GM23248 (cell line): ENCODE results near the gene FOXJ2. TPM values are rescaled to one million over a fixed set of nuclear protein-coding genes. Genes with fewer than 3 reads are reported as not detected.
"Not testable (repeated sequence)": the region's sequence is repeated elsewhere in the genome, so short reads cannot be mapped to it uniquely, and the experiment has no call there.

Source experiments
- DNase-seq: peaks from one replicate; pipeline ENCODE4 v3.0.0-alpha.2; 2015
- H2AFZ ChIP-seq: fragments of 200-600 bp; sonication (generic); 2 replicates; pipeline ENCODE4 v1.6.1; 2016; ENCODE audit warnings: antibody characterized with exemption
- H3F3A ChIP-seq: fragments of 200-600 bp; sonication (generic); 2 replicates; pipeline ENCODE4 v1.6.1; 2016; ENCODE audit warnings: mild to moderate bottlenecking, antibody characterized with exemption, mixed run types; ENCODE audit not compliant: insufficient read depth
- H3K27ac ChIP-seq: fragments of 200-600 bp; sonication (generic); 2 replicates; pipeline ENCODE4 v1.5.1; 2016; ENCODE audit warnings: mild to moderate bottlenecking
- H3K27me3 ChIP-seq: fragments of 200-600 bp; sonication (generic); replicated peaks from 2 replicates; pipeline ENCODE4 v1.6.1; 2016; ENCODE audit warnings: mild to moderate bottlenecking; ENCODE audit not compliant: insufficient read depth
- H3K36me3 ChIP-seq: fragments of 200-600 bp; sonication (generic); 2 replicates; pipeline ENCODE4 v1.6.1; 2016; ENCODE audit warnings: low read depth, mild to moderate bottlenecking
- H3K4me1 ChIP-seq: fragments of 200-600 bp; sonication (generic); 2 replicates; pipeline ENCODE4 v1.6.1; 2016; ENCODE audit warnings: mild to moderate bottlenecking; ENCODE audit not compliant: insufficient read depth
- H3K4me2 ChIP-seq: fragments of 200-600 bp; sonication (generic); one replicate; pipeline ENCODE4 v1.6.1; 2016; ENCODE audit warnings: mild to moderate bottlenecking; ENCODE audit not compliant: unreplicated experiment
- H3K4me3 ChIP-seq: fragments of 200-600 bp; sonication (generic); 2 replicates; pipeline ENCODE4 v1.5.1; 2016; ENCODE audit warnings: mild to moderate bottlenecking
- H3K79me2 ChIP-seq: fragments of 200-600 bp; sonication (generic); 2 replicates; pipeline ENCODE4 v1.6.1; 2016; ENCODE audit warnings: mild to moderate bottlenecking; ENCODE audit not compliant: insufficient read depth
- H3K9ac ChIP-seq: fragments of 200-600 bp; sonication (generic); 2 replicates; pipeline ENCODE4 v1.6.1; 2016; ENCODE audit warnings: mild to moderate bottlenecking
- H3K9me2 ChIP-seq: fragments of 200-600 bp; sonication (generic); 2 replicates; pipeline ENCODE4 v1.6.1; 2016; ENCODE audit warnings: mixed run types, mild to moderate bottlenecking, moderate library complexity; ENCODE audit not compliant: insufficient read depth
- H3K9me3 ChIP-seq: fragments of 200-600 bp; sonication (generic); one replicate; pipeline ENCODE4 v1.6.1; 2017; ENCODE audit warnings: low read depth
- H4K20me1 ChIP-seq: fragments of 200-600 bp; sonication (generic); 2 replicates; pipeline ENCODE4 v1.6.0; 2016; ENCODE audit not compliant: insufficient read depth
- EZH2 ChIP-seq: fragments of 200-600 bp; sonication (generic); IDR thresholded peaks from 2 replicates; pipeline ENCODE4 v1.6.1; 2018; ENCODE audit warnings: antibody characterized with exemption, mild to moderate bottlenecking; ENCODE audit not compliant: insufficient read depth, poor library complexity, severe bottlenecking
- EZH2phosphoT487 ChIP-seq: fragments of 200-600 bp; sonication (generic); IDR thresholded peaks from 2 replicates; pipeline ENCODE4 v1.6.1; 2018; ENCODE audit warnings: antibody characterized with exemption, moderate library complexity, mild to moderate bottlenecking, low read depth; ENCODE audit not compliant: insufficient read depth
- WGBS, 2 experiments: methylation state at CpG; one replicate each; pipeline ENCODE4 v1.1.6; 2015 to 2017; ENCODE audit warnings: low lambda C conversion rate in 2 of 2, low coverage in 1 of 2; ENCODE audit errors: missing lambda C conversion rate in 2 of 2; 5-methylcytosine and 5-hydroxymethylcytosine counted together
- in situ Hi-C: fragments of 300-500 bp; cut with MboI; formaldehyde crosslinking; loops from 2 replicates; pipeline ENCODE4 v1.15.0; 2020
- polyA plus RNA-seq: library from polyadenylated mRNA; unstranded; fragments of >200 nt; fragmentation: Nextera tagmentation; extraction: Ambion mirVana; gene quantifications from 2 replicates; pipeline ENCODE4 v1.2.1, GENCODE V29; 2016
- total RNA-seq: library from RNA; depleted of rRNA; stranded (reverse); fragments of >200 nt; shearing (Covaris generic); gene quantifications from 2 replicates; pipeline ENCODE4 v1.2.3, GENCODE V29; 2014; rRNA removed

Gene FOXJ2
- total RNA-seq: 8.2 and 11.0 TPM in 2 replicates
- polyA plus RNA-seq: 10.5 and 11.6 TPM in 2 replicates

DNA sequence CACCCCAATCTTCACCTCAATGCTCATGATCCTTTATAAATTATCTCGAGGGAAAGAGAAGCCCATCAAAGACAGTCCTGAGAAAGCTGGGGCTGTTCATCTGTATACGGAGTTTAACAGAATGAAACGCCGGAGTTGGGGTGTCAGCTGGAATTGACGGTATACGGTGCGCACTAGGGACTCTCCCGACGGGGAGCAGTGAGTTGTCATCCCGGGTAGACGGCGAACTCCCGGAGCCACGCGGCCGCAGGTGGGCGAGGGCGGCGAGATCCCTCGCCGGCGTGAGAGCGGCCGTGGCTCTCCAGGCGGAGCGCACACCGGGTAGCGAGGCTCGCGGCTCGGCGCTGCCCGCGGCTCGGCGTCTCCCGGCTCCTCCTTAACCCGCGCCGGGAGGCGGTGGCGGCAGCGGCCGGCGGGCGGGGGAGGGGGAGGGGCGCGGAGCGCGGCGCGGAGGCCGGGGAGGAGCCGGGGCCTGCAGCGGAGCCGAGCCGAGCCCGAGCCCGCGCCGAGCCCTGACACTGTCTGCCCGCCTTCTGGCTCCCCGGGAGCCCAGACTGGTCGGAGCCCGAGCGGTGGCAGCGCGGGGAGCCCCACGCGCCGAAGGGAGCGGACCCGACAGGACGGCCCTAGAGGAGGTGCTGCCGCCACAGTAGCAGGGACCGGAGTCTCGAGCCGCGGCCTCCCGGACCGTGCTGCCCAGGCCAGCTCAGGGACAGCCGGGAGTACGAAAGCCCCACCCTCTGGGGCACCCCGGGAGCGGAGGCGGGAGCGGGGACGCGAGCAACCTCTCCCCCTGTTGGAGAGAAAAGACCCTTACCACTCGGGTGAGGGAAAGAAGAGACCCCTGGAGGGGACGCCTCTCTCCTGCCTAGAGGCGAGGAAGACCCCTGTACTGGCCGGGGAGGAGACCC lies at the start of gene FOXJ2:
TSS of gene FOXJ2 (plus strand) at position 475 of the 911 bp plus-strand sequence. CDS start 7,117 bp downstream, outside the sequence.
- peaks cover 27% of the 10 kb centered on the region for H3F3A ChIP-seq
- H4K20me1 ChIP-seq: no peaks in the 10 kb centered on the region
- WGBS, 2 experiments: 1% methylated on average over 41 to 44 of the region's 93 CpGs
- H3K4me3 ChIP-seq: peak within 1 kb of the TSS; percentile 92
- no peak for TF ChIP-seq EZH2
- no peak for TF ChIP-seq EZH2phosphoT487
- H3K9ac ChIP-seq: peak within 1 kb of the TSS; percentile 97
- H3K9me2 ChIP-seq: no peaks in the 10 kb centered on the region
- no peaks in the 10 kb centered on the region for H3K36me3 ChIP-seq
- peak within 1 kb of the TSS; percentile 83 for H3K27ac ChIP-seq
- H3K79me2 ChIP-seq: peaks cover 48% of the 10 kb centered on the region
- no peaks in the 10 kb centered on the region for H3K27me3 ChIP-seq
- H3K4me2 ChIP-seq: peak within 1 kb of the TSS; percentile 94
- in situ Hi-C loops: no loop called here
- H3K9me3 ChIP-seq: no peaks in the 10 kb centered on the region
- peak; percentile 87 for DNase-seq
- H2AFZ ChIP-seq: peak within 1 kb of the TSS; percentile 92
- peaks cover 30% of the 10 kb centered on the region for H3K4me1 ChIP-seq

DNA sequence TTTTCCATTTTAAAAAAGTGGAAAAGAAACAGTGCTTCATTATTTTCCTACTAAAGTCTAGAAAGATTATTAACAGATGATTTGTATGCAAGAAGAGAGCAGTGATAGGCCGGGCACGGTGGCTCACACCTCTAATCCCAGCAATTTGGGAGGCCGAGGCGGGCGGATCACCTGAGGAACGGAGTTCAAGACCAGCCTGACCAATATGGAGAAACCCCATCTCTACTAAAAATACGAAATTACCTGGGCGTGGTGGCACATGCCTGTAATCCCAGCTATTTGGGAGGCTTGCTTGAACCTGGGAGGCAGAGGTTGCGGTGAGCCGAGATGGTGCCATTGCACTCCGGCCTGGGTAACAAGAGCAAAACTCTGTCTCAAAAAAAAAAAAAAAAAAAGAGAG lies 49.5 kb upstream of the FOXJ2 start:
- in situ Hi-C loops, H3F3A ChIP-seq, H3K79me2 ChIP-seq, H3K27me3 ChIP-seq, H3K36me3 ChIP-seq, H3K9me3 ChIP-seq, H2AFZ ChIP-seq, H3K9ac ChIP-seq, H3K4me1 ChIP-seq, H4K20me1 ChIP-seq, H3K27ac ChIP-seq, H3K4me3 ChIP-seq, DNase-seq, H3K9me2 ChIP-seq, H3K4me2 ChIP-seq: not testable (repeated sequence)
- 89 to 91% methylated on average over 11 of the region's 11 CpGs for WGBS, 2 experiments

DNA sequence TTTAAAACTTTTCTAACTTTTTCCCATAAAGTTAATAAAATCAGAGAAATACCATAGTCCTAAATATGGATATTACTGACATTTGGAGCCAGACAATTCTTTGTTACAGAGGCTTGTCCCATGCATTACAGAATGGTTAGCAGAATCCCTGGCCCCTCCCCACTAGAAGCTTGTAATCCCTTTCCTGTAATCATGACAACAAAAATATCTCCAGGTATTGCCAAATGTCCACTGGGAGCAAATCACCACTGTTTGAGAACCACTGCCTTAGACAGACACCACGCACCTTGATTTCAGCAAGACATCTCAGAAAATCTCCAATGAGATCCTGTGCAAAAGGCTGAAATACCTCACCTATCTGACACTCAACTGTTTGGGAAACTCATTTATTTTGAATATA lies 49.1 kb upstream of the FOXJ2 start:
- H3K4me1 ChIP-seq, H3K9ac ChIP-seq, H3K4me2 ChIP-seq, H4K20me1 ChIP-seq, H3K36me3 ChIP-seq, H3K9me2 ChIP-seq, H3K4me3 ChIP-seq, DNase-seq, H3K27me3 ChIP-seq, H3K27ac ChIP-seq, H3K9me3 ChIP-seq, H3F3A ChIP-seq, H2AFZ ChIP-seq, H3K79me2 ChIP-seq, in situ Hi-C loops: not testable (repeated sequence)
- WGBS, 2 experiments: 96 to 100% methylated on average over 1 of the region's 1 CpG

DNA sequence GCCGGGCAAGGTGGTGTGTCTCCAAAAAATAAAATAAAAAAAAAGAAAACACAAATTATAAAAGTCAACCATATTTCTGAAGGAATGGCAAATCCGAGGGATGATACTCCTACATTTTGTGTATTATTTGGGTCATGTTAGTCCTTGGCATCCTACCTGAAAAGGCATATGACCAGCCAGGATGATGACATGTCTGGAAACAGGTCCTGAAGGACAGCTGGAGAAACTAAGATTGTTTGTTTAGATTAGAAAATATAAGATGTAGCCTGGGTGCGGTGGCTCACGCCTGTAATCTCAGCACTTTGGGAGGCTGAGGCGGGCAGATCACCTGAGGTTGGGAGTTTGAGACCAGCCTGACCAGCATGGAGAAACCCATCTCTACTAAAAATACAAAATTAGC lies 47.6 kb upstream of the FOXJ2 start:
- Histone ChIP-seq H3F3A (no peaks in the 10 kb centered on the region), H3K9me2 (no peaks in the 10 kb centered on the region), H3K9ac (no peak overlapping the region), H3K79me2 (no peaks in the 10 kb centered on the region), H3K4me3 (no peak overlapping the region), H3K4me2 (no peak overlapping the region), H2AFZ (no peak overlapping the region), H3K4me1 (0 out of 2 replicates have a peak, but pooled peaks cover 7% of the 10 kb centered on the region), H3K36me3 (no peaks in the 10 kb centered on the region), H4K20me1 (no peaks in the 10 kb centered on the region), H3K9me3 (no peaks in the 10 kb centered on the region), H3K27me3 (no peaks in the 10 kb centered on the region), H3K27ac (no peak overlapping the region)
- WGBS, 2 experiments: 85 to 87% methylated on average over 5 of the region's 5 CpGs
- no peak for DNase-seq
- TF ChIP-seq EZH2phosphoT487 (no peak), EZH2 (no peak)
- in situ Hi-C loops: no loop called here
